ENCODE measurements around the gene GARIN3.

The GARIN3 gene

GRCh38 chr5:157143127-157143971 is 22.7 kb downstream of the GARIN3 start:
- peak; percentile 56 for DNase-seq

- peak; percentile 95 for DNase-seq
These were observed 23.5 kb downstream of the GARIN3 start, which contains the start of gene MED7 for GRCh38 chr5:157142317-157143126. MED7 (minus strand) TSS chr5:157142865; CDS start chr5:157139431, 3,434 bp downstream.

- no peak for DNase-seq
These were observed 28.4 kb downstream of the GARIN3 start for GRCh38 chr5:157137691-157138090.

GRCh38 chr5:157132281-157132612 is 33.8 kb downstream of the GARIN3 start:
- DNase-seq: no peak

- DNase-seq: no peak
These were observed 35.1 kb downstream of the GARIN3 start for GRCh38 chr5:157130925-157131324.

GRCh38 chr5:157121709-157122108 is 44.4 kb downstream of the GARIN3 start:
- no peak for DNase-seq

- no peak for DNase-seq
These were observed 46.0 kb downstream of the GARIN3 start for GRCh38 chr5:157120102-157120501.

- no peak for DNase-seq
These were observed 49.5 kb downstream of the GARIN3 start for GRCh38 chr5:157116483-157116954.

GRCh38 chr5:157115502-157115901 is 50.6 kb downstream of the GARIN3 start:
- DNase-seq: no peak

- no peak for DNase-seq
These were observed 51.1 kb downstream of the GARIN3 start for GRCh38 chr5:157115012-157115411.

- DNase-seq: no peak
These were observed 53.1 kb downstream of the GARIN3 start for GRCh38 chr5:157113002-157113401.
